ENCODE measurements around the gene MINDY4. TPM values are rescaled to one million over a fixed set of nuclear protein-coding genes. Genes with fewer than 3 reads are reported as not detected.

Gene MINDY4
- total RNA-seq, 6 experiments from 2014 or later: 1.2 to 3.2 (median 2.3) TPM

DNA sequence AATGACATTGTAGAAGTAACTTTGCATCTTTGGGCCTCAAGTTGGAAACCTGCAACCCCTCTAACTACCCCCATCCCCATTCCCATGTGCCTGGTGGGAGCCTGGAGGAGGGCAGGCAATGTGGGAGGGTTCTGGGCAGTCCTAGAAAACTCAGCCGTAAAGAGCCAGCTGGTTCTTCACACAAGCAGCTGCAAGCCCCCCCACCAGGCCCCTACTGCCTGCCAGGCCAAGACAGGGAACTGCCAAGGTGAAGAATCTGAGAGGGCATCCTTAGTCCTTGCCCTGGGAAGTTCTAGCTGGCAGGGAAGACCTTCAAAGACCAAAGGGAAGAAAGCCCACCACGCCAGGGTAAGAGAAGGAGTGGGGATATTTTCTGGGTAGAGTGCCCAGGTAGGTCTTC lies 31.5 kb upstream of the MINDY4 start:
- no peak for TF ChIP-seq POLR2A (IDR thresholded peaks at IDR 0.05)
- TF ChIP-seq, protein P1, sequence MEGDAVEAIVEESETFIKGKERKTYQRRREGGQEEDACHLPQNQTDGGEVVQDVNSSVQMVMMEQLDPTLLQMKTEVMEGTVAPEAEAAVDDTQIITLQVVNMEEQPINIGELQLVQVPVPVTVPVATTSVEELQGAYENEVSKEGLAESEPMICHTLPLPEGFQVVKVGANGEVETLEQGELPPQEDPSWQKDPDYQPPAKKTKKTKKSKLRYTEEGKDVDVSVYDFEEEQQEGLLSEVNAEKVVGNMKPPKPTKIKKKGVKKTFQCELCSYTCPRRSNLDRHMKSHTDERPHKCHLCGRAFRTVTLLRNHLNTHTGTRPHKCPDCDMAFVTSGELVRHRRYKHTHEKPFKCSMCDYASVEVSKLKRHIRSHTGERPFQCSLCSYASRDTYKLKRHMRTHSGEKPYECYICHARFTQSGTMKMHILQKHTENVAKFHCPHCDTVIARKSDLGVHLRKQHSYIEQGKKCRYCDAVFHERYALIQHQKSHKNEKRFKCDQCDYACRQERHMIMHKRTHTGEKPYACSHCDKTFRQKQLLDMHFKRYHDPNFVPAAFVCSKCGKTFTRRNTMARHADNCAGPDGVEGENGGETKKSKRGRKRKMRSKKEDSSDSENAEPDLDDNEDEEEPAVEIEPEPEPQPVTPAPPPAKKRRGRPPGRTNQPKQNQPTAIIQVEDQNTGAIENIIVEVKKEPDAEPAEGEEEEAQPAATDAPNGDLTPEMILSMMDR (IDR thresholded peaks at IDR 0.05): no peak
- Histone ChIP-seq H3K4me1 (no peaks in the 10 kb centered on the region), H3K27ac (no peak overlapping the region), H3K27me3 (no peaks in the 10 kb centered on the region), H3K4me3 (no peak overlapping the region), H3K9me3 (no peaks in the 10 kb centered on the region), H3K36me3 (no peaks in the 10 kb centered on the region)
- WGBS (ENCODE audit: insufficient coverage, low coverage, low lambda C conversion rate, missing lambda C conversion rate): 100% methylated on average over 1 of the region's 2 CpGs
- ATAC-seq: no peak
- no peak for DNase-seq
- intact Hi-C loops (cut with DNase I): no loop called here

DNA sequence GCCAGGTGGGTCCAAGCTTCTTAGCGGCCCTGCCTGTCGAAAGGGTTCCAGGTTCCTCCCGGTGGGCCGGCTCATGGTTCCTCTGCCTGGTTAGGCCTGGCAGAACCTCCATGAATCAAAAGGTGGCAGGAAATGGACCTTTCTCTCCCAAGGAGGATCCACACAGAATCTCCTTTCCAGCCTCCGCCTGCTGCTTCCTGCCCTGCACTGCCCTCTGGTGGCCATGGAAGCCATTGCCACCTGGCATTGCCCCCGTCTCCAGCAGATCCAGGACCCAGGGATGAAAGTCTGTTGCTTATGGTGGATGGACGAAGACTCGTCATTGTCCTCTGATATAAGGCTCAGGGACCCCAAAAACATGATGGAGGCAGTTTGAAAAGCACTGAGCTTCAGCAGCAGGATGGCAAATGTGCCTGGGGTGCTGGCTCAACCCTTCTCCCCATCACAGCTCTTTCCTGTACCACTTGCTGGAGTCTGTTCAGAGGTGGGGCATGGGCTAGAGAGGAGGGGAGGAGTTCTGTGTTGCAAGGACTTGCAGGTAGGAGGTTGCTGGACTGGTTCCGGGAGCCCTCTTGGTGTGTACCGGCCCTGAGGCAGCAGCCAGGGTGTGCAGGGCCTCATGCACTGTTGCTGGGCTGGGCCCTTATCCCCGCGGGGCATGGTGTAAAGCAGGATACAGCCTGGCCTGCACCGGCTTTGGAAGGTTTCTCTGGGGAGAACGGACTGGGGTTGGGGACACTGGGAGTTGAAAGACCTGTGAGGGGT lies 30.6 kb upstream of the MINDY4 start:
- TF ChIP-seq POLR2A (IDR thresholded peaks at IDR 0.05): no peak
- TF ChIP-seq, protein P1 (IDR thresholded peaks at IDR 0.05): peak in 3 of 4 donors; percentile 92 to 99 (median 99)
- peak; percentile 89 to 97 (median 94) for ATAC-seq
- peak; percentile 73 to 80 (median 74) for DNase-seq
- no peaks in the 10 kb centered on the region for H3K36me3 ChIP-seq
- H3K27ac ChIP-seq: no peak overlapping the region
- H3K4me1 ChIP-seq: no peaks in the 10 kb centered on the region
- no peak overlapping the region for H3K4me3 ChIP-seq
- WGBS (ENCODE audit: insufficient coverage, low coverage, low lambda C conversion rate, missing lambda C conversion rate): 33% methylated on average over 7 of the region's 14 CpGs
- intact Hi-C loops (cut with DNase I): no loop called here
- no peaks in the 10 kb centered on the region for H3K9me3 ChIP-seq
- no peaks in the 10 kb centered on the region for H3K27me3 ChIP-seq

DNA sequence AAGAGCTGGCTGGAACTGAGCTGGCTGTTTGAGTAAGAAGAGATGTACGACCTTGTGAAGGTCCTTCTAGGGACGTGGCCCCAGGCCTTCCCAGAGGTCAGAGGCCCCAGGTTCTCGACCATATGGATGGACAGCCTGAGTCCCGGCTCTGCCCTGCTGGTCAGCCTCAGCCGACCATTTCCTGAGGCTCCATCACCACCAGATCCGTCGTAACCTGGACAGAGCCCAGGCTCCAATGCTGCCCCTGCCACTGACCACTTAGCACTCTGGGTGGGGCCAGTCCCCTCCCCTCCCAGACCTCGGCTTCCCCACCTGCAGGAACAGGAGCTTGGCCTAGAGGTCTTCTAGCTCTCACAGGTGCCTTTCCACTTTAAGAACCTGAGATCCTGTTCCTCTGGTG lies 29.9 kb upstream of the MINDY4 start:
- intact Hi-C loops (cut with DNase I): no loop called here
- WGBS (ENCODE audit: insufficient coverage, low coverage, low lambda C conversion rate, missing lambda C conversion rate): no CpG with 5 or more reads among the region's 8 CpGs
- no peak for DNase-seq
- no peak for ATAC-seq
- Histone ChIP-seq H3K27me3 (no peaks in the 10 kb centered on the region), H3K9me3 (no peaks in the 10 kb centered on the region), H3K27ac (no peak overlapping the region), H3K4me1 (no peaks in the 10 kb centered on the region), H3K4me3 (no peak overlapping the region), H3K36me3 (no peaks in the 10 kb centered on the region)
- no peak for TF ChIP-seq POLR2A (IDR thresholded peaks at IDR 0.05)
- TF ChIP-seq, protein P1 (IDR thresholded peaks at IDR 0.05): no peak

DNA sequence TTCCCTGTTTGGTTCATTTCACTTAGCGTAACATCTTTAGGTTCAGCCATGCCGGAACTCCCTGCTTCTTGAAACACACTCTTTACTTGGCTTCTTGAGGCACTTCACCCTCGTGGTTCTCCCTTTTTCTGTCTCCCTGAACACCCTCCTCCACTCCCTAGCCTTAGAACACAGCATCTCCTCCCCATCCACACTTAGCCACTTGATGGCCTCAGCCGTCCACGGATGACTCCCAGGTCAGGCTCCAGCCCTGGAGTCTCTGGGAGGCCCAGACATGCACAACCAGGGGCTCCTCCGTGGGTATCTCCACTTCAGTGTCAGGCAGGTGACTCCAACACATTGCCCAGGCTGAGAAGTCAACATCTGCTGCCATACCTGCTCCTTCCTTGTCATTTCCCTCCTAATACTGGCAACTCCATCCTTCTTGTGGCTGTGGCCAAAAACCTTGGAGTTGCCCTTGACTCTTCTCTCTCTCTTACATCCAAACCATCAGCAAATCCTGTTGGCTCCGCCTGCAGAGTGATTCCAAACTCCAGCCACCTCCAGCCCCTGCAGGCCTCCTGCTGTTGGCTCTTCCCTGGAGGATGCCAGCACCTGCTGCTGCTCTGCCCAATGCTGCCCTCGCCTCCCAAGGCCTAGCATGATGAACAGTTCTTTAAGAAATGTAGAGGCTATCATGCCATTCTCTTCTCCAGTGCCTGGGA lies 27.7 kb upstream of the MINDY4 start:
- no peak for TF ChIP-seq POLR2A (IDR thresholded peaks at IDR 0.05)
- TF ChIP-seq, protein P1 (IDR thresholded peaks at IDR 0.05): peak in 3 of 4 donors; percentile 13 to 20 (median 17)
- ATAC-seq (peak; percentile 34 to 59 (median 38)), DNase-seq (no peak)
- 62% methylated on average over 8 of the region's 8 CpGs for WGBS (ENCODE audit: insufficient coverage, low coverage, low lambda C conversion rate, missing lambda C conversion rate)
- intact Hi-C loops (cut with DNase I): no loop called here
- H3K4me3 ChIP-seq: no peak overlapping the region
- no peaks in the 10 kb centered on the region for H3K9me3 ChIP-seq
- no peaks in the 10 kb centered on the region for H3K4me1 ChIP-seq
- H3K27ac ChIP-seq: no peak overlapping the region
- H3K27me3 ChIP-seq: no peaks in the 10 kb centered on the region
- no peaks in the 10 kb centered on the region for H3K36me3 ChIP-seq

All from right lobe of liver (tissue), 6 donors.